Activated T-helper 2 cell treated with anti-CD3 and anti-CD28 coated beads, Interferon-gamma antibody, Interleukin-2, Interleukin-4, amounts not matched to agents 10 μg/mL and 5 μg/mL and 100 μg/mL, durations not matched to agents 14 hours and 24 hours and 36 hours (primary cell): ENCODE results near the gene ANKS1B. TPM values are rescaled to one million over a fixed set of nuclear protein-coding genes. Genes with fewer than 3 reads are reported as not detected.

Experiments
- DNase-seq: peaks from one replicate; pipeline ENCODE4 v3.0.0; 2021; ENCODE audit warnings: low spot score
- H3K27ac Mint-ChIP-seq: one replicate; pipeline ENCODE4 v1.8.0; 2021; ENCODE audit warnings: mixed read lengths
- H3K27me3 Mint-ChIP-seq: one replicate; pipeline ENCODE4 v1.8.0; 2021; ENCODE audit warnings: low read depth, mixed read lengths
- H3K36me3 Mint-ChIP-seq: one replicate; pipeline ENCODE4 v1.8.0; 2021; ENCODE audit warnings: low read depth, mixed read lengths
- H3K4me1 Mint-ChIP-seq: one replicate; pipeline ENCODE4 v1.8.0; 2021; ENCODE audit warnings: low read depth, mixed read lengths
- H3K4me3 Mint-ChIP-seq: one replicate; pipeline ENCODE4 v1.8.0; 2021; ENCODE audit warnings: low read depth, mild to moderate bottlenecking, moderate library complexity, mixed read lengths
- H3K9me3 Mint-ChIP-seq: one replicate; pipeline ENCODE4 v1.8.0; 2021; ENCODE audit warnings: mixed read lengths
- intact Hi-C: fragments of 100-400 bp; cut with micrococcal nuclease; formaldehyde crosslinking; loops from one replicate; pipeline ENCODE4 v1.15.1; 2023
- total RNA-seq: library from RNA; stranded (reverse); gene quantifications from 2 replicates; pipeline ENCODE4 v1.2.3, GENCODE V29; 2022

The ANKS1B gene
- total RNA-seq, 1 donor from 2014 or later = 1.0 TPM

- no peak for DNase-seq
- H3K9me3 Mint-ChIP-seq = no peaks in the 10 kb centered on the region
- H3K4me1 Mint-ChIP-seq = no peaks in the 10 kb centered on the region
- intact Hi-C loops = no loop called here
- peaks cover 5% of the 10 kb centered on the region for H3K27me3 Mint-ChIP-seq
- H3K36me3 Mint-ChIP-seq = no peaks in the 10 kb centered on the region
- H3K27ac Mint-ChIP-seq = no peak overlapping the region
- H3K4me3 Mint-ChIP-seq = no peak overlapping the region
Observed at GRCh38 chr12:98909746-98910145, 1075.0 kb downstream of the ANKS1B start.

DNA sequence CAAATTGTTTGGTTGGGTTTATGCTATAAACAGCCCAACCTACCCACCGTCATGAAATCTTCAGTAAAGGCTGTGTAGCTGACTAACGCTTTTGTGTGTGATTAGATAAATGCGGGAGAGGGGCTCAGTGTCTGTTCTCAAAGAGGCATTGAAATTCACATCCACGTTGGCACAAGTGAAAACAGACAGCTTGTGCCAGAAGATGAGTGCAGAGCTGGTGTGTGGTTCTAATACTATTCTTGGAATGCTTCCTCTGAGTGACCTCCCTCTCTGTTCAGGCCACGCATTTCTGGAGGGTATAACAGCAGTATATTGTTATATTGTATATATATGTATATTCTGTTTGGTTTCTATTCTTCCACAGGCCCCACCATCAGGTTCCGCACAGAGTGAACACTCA is 1075.9 kb downstream of the ANKS1B start:
- H3K4me1 Mint-ChIP-seq = no peaks in the 10 kb centered on the region
- H3K27me3 Mint-ChIP-seq = peaks cover 5% of the 10 kb centered on the region
- no peak overlapping the region for H3K4me3 Mint-ChIP-seq
- intact Hi-C loops = no loop called here
- H3K36me3 Mint-ChIP-seq = no peaks in the 10 kb centered on the region
- H3K27ac Mint-ChIP-seq = no peak overlapping the region
- DNase-seq = no peak
- H3K9me3 Mint-ChIP-seq = no peaks in the 10 kb centered on the region

DNA sequence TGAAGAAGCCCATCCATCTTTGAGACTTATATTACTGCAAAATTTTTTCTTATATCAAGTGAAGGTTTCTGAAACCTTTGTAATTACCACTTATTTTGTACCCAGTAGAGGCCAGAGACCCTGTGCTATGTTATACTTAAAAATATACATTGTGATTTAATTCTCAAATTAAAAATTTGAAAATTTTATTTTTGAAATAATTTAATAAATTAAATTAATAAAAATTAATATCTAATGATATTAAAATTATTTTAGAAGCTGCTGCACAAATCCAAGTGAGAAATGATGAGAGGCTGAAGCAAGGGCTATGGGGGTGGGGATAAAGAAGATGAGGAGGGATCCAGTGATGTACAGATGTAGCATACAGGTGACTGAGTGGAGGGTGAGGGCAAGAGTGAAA is 1080.9 kb downstream of the ANKS1B start:
- no peak for DNase-seq
- intact Hi-C loops = no loop called here
- no peak overlapping the region for H3K4me3 Mint-ChIP-seq

DNA sequence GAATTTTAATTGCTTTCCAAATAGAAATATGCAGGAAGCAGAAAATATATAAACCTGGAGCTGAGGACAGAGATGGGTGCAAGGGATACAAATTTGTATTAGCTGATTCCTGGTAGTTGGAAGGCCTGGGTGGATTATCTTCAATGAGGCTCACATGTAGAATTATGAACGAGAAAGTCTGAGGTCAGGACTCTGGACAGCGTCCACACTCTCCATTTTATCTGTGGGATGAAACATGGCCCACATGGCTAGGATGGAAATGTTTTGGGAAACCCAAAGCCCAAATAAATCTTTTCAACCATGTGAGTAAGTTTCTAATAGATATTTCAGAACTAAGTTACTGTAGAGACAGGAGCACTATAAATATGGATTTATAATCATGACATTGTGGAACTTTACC is 1083.5 kb downstream of the ANKS1B start:
- H3K9me3 Mint-ChIP-seq = no peaks in the 10 kb centered on the region
- intact Hi-C loops = no loop called here
- peaks cover 30% of the 10 kb centered on the region for H3K27me3 Mint-ChIP-seq
- H3K27ac Mint-ChIP-seq = no peak overlapping the region
- H3K4me3 Mint-ChIP-seq = no peak overlapping the region
- no peaks in the 10 kb centered on the region for H3K4me1 Mint-ChIP-seq
- DNase-seq = no peak
- no peaks in the 10 kb centered on the region for H3K36me3 Mint-ChIP-seq

More for the DNA sequence above, 1080.9 kb downstream of the ANKS1B start:
- Mint-ChIP-seq H3K4me1 (no peaks in the 10 kb centered on the region), H3K36me3 (no peaks in the 10 kb centered on the region), H3K27ac (no peak overlapping the region), H3K9me3 (no peaks in the 10 kb centered on the region), H3K27me3 (peaks cover 12% of the 10 kb centered on the region)

- no peak overlapping the region for H3K4me3 Mint-ChIP-seq
- H3K36me3 Mint-ChIP-seq = no peaks in the 10 kb centered on the region
- intact Hi-C loops = no loop called here
- H3K9me3 Mint-ChIP-seq = no peaks in the 10 kb centered on the region
- H3K27me3 Mint-ChIP-seq = peaks cover 60% of the 10 kb centered on the region
- H3K27ac Mint-ChIP-seq = no peak overlapping the region
- H3K4me1 Mint-ChIP-seq = no peaks in the 10 kb centered on the region
- DNase-seq = no peak
Observed at GRCh38 chr12:98896938-98897337, 1087.8 kb downstream of the ANKS1B start.

DNA sequence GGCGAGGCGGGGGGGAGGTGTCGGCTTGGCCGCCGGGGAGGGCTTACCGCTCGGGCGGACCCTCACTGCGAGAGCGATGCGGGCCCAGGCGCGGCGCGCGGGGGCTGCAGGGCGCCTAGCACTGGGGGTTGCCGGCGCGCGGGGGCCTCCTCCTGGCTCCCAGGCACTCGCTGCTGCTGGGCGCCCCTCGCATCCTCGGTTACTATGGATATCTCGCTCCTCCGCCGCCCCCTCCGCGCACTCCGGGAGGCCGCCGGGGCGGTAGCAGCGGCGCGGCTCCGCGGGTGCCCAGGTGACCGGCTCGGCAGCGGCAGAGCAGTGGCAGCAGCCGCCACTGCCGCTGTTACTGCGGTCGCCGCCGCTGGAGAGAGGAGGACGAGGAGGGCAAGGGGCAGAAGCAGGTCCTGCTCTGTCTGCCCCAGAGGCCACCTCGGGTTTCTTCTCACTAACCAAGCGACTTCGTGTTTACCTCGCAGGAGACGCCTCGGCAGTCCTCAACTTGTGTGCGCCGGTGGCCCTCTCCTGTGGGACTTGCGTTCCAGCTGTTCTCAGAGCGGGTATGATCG is 1089.6 kb downstream of the ANKS1B start:
- Mint-ChIP-seq H3K9me3 (no peaks in the 10 kb centered on the region), H3K27ac (no peak overlapping the region), H3K27me3 (peaks cover 63% of the 10 kb centered on the region), H3K4me1 (no peaks in the 10 kb centered on the region), H3K4me3 (no peak overlapping the region), H3K36me3 (no peaks in the 10 kb centered on the region)
- intact Hi-C loops = no loop called here
- DNase-seq = no peak

- Mint-ChIP-seq H3K4me1 (no peaks in the 10 kb centered on the region), H3K4me3 (no peak overlapping the region), H3K9me3 (no peaks in the 10 kb centered on the region), H3K27me3 (peaks cover 66% of the 10 kb centered on the region), H3K36me3 (no peaks in the 10 kb centered on the region), H3K27ac (no peak overlapping the region)
- no peak for DNase-seq
- intact Hi-C loops = no loop called here
Observed at GRCh38 chr12:98894412-98895085, 1090.2 kb downstream of the ANKS1B start.

- Mint-ChIP-seq H3K27ac (no peak overlapping the region), H3K36me3 (no peaks in the 10 kb centered on the region), H3K4me3 (no peak overlapping the region), H3K27me3 (peaks cover 62% of the 10 kb centered on the region), H3K4me1 (no peaks in the 10 kb centered on the region), H3K9me3 (no peaks in the 10 kb centered on the region)
- no peak for DNase-seq
- intact Hi-C loops = no loop called here
Observed at GRCh38 chr12:98893675-98894411, 1090.9 kb downstream of the ANKS1B start.

DNA sequence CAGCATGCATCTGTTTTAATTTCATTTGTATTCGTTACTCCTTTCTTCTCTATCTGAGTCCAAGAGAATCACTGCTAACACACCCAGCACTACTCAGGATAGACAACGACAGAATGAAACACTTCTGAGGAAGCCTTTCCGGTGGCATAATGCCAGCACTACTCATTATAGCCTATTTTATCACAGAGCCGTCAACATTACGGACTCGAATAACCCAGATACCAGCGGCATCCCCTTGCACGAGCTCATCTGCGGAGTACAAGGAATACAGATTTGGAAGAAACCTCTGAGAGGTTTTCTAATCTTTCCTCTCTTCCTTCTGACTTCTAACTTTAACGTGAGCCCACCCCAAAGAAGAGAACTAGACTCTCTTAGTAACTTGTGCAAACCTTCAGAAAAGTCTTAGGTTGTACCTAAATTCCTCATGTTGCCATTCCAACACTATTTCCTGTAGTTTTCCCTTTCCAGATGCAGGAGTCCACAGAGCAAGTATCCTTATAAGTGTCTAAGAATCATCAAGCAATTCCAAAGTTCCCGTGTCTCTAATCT is 1091.5 kb downstream of the ANKS1B start:
- no peak for DNase-seq
- no peaks in the 10 kb centered on the region for H3K9me3 Mint-ChIP-seq
- no peak overlapping the region for H3K4me3 Mint-ChIP-seq
- intact Hi-C loops = no loop called here
- no peaks in the 10 kb centered on the region for H3K36me3 Mint-ChIP-seq
- H3K4me1 Mint-ChIP-seq = no peaks in the 10 kb centered on the region
- peaks cover 66% of the 10 kb centered on the region for H3K27me3 Mint-ChIP-seq
- H3K27ac Mint-ChIP-seq = no peak overlapping the region

DNA sequence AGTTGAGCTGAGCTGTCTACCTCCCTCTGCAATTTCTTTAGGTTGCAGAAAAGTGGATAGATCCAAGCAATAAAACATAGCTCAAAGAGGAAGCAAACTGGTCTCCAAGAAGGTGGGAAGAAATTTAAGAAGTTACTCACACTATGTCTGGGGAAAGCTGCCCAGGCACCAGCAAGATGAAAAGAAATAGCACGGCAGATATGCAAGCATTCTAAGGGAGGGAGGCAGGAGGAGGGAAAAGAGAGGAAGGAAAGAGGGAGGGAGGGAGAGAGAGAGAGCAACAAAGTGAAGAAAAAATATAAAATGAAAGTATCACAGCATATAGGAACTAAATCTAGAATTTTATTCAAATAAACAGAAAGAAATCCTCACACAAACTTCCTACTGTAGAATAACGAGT is 1099.0 kb downstream of the ANKS1B start:
- DNase-seq = no peak
- Mint-ChIP-seq H3K4me3 (no peak overlapping the region), H3K9me3 (no peaks in the 10 kb centered on the region), H3K27me3 (peaks cover 35% of the 10 kb centered on the region), H3K4me1 (no peaks in the 10 kb centered on the region), H3K27ac (no peak overlapping the region), H3K36me3 (no peaks in the 10 kb centered on the region)
- intact Hi-C loops = no loop called here

DNA sequence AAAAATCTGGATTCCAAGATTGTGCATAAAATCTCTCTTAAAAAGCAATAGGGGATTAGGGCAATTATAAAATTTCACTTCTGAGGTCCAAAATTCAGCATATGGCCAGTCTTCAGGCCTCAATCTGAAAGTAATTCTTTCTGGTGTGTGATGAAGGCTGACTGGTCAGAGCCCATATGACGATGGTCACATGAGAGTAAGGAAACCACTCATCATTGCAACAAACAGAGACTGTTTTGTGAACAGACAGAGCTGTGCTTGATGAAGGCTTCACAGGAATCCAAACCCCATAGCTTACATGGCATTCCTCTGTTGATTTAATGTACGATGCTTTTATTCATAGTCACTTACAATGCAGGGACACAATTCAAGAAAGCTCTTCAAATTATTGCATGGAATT is 1101.5 kb downstream of the ANKS1B start:
- Mint-ChIP-seq H3K4me3 (no peak overlapping the region), H3K27me3 (peaks cover 34% of the 10 kb centered on the region), H3K4me1 (no peaks in the 10 kb centered on the region), H3K36me3 (no peaks in the 10 kb centered on the region), H3K9me3 (no peaks in the 10 kb centered on the region), H3K27ac (no peak overlapping the region)
- no peak for DNase-seq
- intact Hi-C loops = no loop called here

DNA sequence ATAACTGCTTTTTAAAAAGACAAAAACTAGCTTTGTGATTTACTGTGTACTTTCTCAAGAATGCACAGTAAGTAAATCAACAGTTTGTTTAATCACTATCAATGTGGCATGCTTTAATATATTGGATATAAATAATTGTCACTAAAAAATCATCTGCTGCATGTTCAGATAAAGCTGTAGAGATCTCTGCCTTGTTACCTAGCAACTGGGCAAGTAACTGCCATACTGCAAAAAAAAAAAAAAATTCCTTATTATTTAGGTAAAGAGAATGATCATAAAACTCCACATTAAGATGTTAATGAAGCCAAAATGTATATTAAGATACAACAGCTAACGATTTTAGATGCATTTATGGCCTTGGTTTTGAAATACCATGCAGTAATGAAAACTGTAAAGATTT is 1102.2 kb downstream of the ANKS1B start:
- no peaks in the 10 kb centered on the region for H3K36me3 Mint-ChIP-seq
- no peaks in the 10 kb centered on the region for H3K4me1 Mint-ChIP-seq
- no peak overlapping the region for H3K27ac Mint-ChIP-seq
- no peak for DNase-seq
- H3K4me3 Mint-ChIP-seq = no peak overlapping the region
- intact Hi-C loops = no loop called here
- no peaks in the 10 kb centered on the region for H3K9me3 Mint-ChIP-seq
- peaks cover 35% of the 10 kb centered on the region for H3K27me3 Mint-ChIP-seq

DNA sequence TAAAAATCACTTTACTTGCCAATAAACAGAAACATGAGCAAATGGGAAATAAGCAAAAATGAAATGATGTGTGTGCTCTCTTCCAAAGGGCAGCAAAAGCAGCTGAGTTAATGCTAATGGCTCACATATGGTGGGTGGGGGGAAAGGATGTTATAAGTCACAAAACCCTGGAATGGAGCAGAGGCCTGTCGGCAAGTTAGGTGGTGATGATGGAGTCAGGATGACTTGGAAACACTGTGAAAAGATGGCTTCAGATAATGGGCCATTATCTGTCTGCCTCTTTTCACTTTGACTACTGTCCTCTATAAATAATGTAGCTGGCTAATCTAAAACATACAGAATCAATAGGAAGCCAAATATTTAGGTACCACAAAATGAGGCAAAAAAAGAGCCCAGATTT is 1111.0 kb downstream of the ANKS1B start:
- DNase-seq = no peak
- H3K9me3 Mint-ChIP-seq = no peaks in the 10 kb centered on the region
- no peak overlapping the region for H3K27ac Mint-ChIP-seq
- H3K27me3 Mint-ChIP-seq = peaks cover 8% of the 10 kb centered on the region
- no peak overlapping the region for H3K4me3 Mint-ChIP-seq
- intact Hi-C loops = no loop called here
- H3K4me1 Mint-ChIP-seq = peaks cover 9% of the 10 kb centered on the region
- H3K36me3 Mint-ChIP-seq = no peaks in the 10 kb centered on the region
